ENCODE data around the gene MED16. TPM values are rescaled to one million over a fixed set of nuclear protein-coding genes. Genes with fewer than 3 reads are reported as not detected.
A peak's percentile ranks its signal among the peaks of the same experiment; 100 is the strongest.

The MED16 gene
- total RNA-seq, 1 experiment from 2014 or later, result 83.1 TPM

GRCh38 chr19:845707-846521 lies 47.1 kb downstream of the MED16 start:
- peaks cover 0 to 4% of the 10 kb centered on the region in 2 experiments; a peak in 2 of 5 replicates for H3K9me3 Mint-ChIP-seq
- H3K23ac ChIP-seq (ENCODE audit: insufficient read length, low read depth, low read length), result no peak overlapping the region
- no peak overlapping the region for H2BK5ac ChIP-seq (ENCODE audit: insufficient read length, low read length)
- no peak for TF ChIP-seq CTCF (conservative IDR thresholded peaks at IDR 0.05)
- no peak overlapping the region for H2BK120ac ChIP-seq (ENCODE audit: low read depth, low read length, poor library complexity, severe bottlenecking)
- peaks cover 3% of the 10 kb centered on the region; the same call in 1 of the 2 replicates for H3K27me3 ChIP-seq (ENCODE audit: insufficient read depth, low read length)
- H3K4me1 Mint-ChIP-seq, result peaks cover 2 to 11% of the 10 kb centered on the region in 2 experiments; a peak in 2 of 4 replicates
- DNase-seq, result no peak
- H2AK5ac ChIP-seq (ENCODE audit: insufficient read length, low read length), result no peak overlapping the region
- peaks cover 62% of the 10 kb centered on the region for H3K27me3 Mint-ChIP-seq (ENCODE audit: low read depth)
- H3K56ac ChIP-seq (ENCODE audit: insufficient read length, low read depth, low read length), result no peak overlapping the region
- H3K9me3 ChIP-seq (ENCODE audit: control insufficient read depth, low read depth, low read length), result no peaks in the 10 kb centered on the region
- no peak overlapping the region for H3K27ac ChIP-seq (ENCODE audit: insufficient read length, low read depth, low read length)
- H3K4me3 Mint-ChIP-seq, result peak overlapping the region in 1 of 2 experiments; percentile 21; a peak in 1 of 5 replicates
- no peak overlapping the region for H4K91ac ChIP-seq (ENCODE audit: insufficient read length, low read depth, low read length)
- H4K20me1 ChIP-seq (ENCODE audit: control insufficient read depth, insufficient read depth, insufficient read length), result no peaks in the 10 kb centered on the region
- H3K4me1 ChIP-seq (ENCODE audit: insufficient read depth, low read length), result no peaks in the 10 kb centered on the region
- H3K27ac Mint-ChIP-seq, result peak overlapping the region in 2 of 3 experiments; percentile 34 to 65; a peak in 1 of 7 replicates
- H3K36me3 Mint-ChIP-seq (ENCODE audit: insufficient read depth in 1 of 3, low read depth in 3 of 3), result no peaks in the 10 kb centered on the region; a peak in 1 of 7 replicates
- no peak overlapping the region for H2BK12ac ChIP-seq (ENCODE audit: insufficient read length, low read depth, low read length)
- no peak overlapping the region for H3K14ac ChIP-seq (ENCODE audit: insufficient read depth, low read length)
- H4K5ac ChIP-seq (ENCODE audit: insufficient read length, low read depth, low read length), result no peak overlapping the region
- no peak overlapping the region for H3K4ac ChIP-seq (ENCODE audit: low read depth, low read length)
- H3K23me2 ChIP-seq (ENCODE audit: insufficient read length, low read depth, low read length, poor library complexity, severe bottlenecking), result peaks cover 2% of the 10 kb centered on the region
- no CpG with 5 or more reads among the region's 37 CpGs for whole genome bisulfite sequencing (ENCODE audit: extremely low coverage, insufficient read length, low lambda C conversion rate)
- H3K79me2 ChIP-seq (ENCODE audit: insufficient read depth, low read length), result no peaks in the 10 kb centered on the region
- H3K4me2 ChIP-seq (ENCODE audit: insufficient read depth, insufficient read length, low read length), result no peak overlapping the region
- H3K79me1 ChIP-seq (ENCODE audit: insufficient read depth, low read depth, low read length, poor library complexity, severe bottlenecking), result no peaks in the 10 kb centered on the region
- no peak overlapping the region for H2AFZ ChIP-seq (ENCODE audit: low read length)
- H4K8ac ChIP-seq (replicated peaks; ENCODE audit: insufficient read length, low read depth, low read length), result no peak overlapping the region
- H3K18ac ChIP-seq (ENCODE audit: insufficient read length, low read depth, low read length), result no peak overlapping the region
- no peak overlapping the region for H2BK20ac ChIP-seq (ENCODE audit: low read depth, low read length, poor library complexity, severe bottlenecking)
- H3K9ac ChIP-seq (ENCODE audit: extremely low read depth, insufficient read length, low read length), result no peak overlapping the region
- no peak overlapping the region for H3T11ph ChIP-seq (ENCODE audit: low read length)
- H2BK15ac ChIP-seq (ENCODE audit: low read depth, low read length), result no peak overlapping the region

Data from H9 (cell line).